Measurements from ENCODE around the gene FGFR2.
A peak's percentile ranks its signal among the peaks of the same experiment; 100 is the strongest.

The FGFR2 gene
- long read RNA-seq, donor 1, result 0 reads
- long read RNA-seq, donor 2, result 0 reads
- long read RNA-seq, donor 3, result 0 reads
- long read RNA-seq, donor 4, partial matches to known transcripts, result 0 of 1 reads
- long read RNA-seq, donor 4, other reads (novel, unspliced or antisense), result 0 of 1 reads
- long read RNA-seq, donor 5, partial matches to known transcripts, result 0 of 6 reads
- long read RNA-seq, donor 5, other reads (novel, unspliced or antisense), result 6 of 6 reads
- long read RNA-seq, donor 6, result 0 reads
- long read RNA-seq, donor 7, partial matches to known transcripts, result 5 of 12 reads
- long read RNA-seq, donor 7, other reads (novel, unspliced or antisense), result 5 of 12 reads
- long read RNA-seq, donor 8, result 0 reads

DNA sequence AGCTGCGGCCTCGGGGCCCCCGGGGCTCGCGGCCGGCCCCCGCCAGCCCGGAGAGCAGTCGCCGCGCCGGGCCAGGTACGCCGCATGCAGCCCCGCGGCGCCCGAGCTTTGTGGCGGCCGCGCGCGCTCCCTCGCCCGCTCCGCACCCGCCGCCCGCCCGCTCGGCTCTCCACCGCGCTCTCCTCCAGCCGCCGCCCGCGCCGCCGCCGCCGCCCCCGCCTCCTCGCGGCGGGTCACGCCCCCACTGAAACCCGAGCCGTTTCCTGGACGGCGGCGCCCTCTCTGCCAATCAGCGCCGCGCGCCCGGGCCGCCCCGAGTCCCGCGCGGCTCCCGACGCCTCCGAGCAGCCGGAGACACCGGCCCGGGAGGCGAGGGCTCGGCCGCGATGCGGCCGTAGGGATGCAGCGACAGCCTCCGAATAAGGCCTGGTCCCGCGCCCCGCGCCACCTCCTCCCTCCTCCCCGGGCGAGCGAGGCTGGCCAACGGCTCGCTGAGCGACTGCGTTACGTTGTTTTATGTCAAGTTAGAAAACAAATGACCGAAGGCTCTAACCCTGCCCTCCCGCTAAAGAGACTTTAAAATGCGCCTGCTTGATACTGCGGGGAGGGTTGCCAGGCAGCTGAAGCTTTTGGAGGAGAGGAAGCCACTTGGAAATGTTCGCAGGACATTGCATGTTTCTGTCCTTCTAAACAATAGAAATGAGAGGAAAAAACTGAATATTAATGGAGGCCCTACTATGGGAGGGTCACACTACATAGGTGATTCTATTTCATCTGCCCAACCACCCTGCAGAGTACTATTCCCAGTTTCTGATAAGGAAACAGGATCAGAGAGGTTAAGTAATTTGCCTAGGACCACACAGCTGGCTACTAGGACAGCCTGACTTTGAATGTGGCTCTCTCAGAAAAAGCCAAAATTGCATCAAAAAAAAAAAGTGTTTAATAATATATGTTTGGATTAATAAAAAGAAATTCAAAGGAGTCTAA is at the start of gene FGFR2:
FGFR2 (minus strand) TSS at position 182 of the 987 bp plus-strand sequence. CDS start 4,627 bp downstream, outside the sequence.
- DNase-seq, result peak; percentile 95

DNA sequence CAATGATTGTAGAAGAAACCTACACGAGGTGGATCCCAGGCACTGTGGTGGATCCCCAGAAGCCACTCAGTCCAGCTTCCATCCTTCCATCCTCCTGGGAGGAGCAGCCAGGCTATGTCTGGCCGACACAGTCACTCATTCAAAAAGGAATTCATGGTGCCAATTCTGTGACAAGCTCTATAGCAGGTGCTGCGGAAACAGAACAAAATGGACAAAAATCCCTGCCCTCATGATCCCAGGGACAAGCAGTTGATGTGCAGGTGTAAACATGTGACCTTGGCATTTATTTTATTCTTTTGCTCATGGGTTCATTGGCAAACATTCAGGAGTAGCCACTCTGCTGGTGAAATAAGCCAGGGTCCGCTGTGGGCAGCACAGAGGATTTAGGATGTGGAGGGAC is 49.2 kb upstream of the FGFR2 start:
- no peak for DNase-seq

DNA sequence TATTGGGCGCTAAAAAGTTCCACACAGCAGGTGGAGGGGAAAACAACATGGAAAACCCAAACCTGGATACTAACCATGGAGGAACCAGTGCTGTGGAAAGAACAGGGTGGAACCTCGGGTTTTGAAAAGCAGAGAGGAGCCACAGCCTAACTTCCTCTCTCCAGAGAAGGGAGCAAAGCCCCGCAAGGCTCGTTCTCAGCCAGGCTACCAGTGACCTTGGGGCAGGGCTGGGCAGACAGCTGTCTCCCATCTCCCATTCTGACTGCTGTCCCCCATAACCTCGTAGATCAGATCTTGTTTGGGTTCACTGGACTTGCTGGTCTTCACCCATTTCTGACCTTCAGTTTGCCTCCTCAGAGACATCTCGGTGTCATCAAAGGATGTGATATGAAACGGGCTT is 47.5 kb upstream of the FGFR2 start:
- no peak for DNase-seq

DNA sequence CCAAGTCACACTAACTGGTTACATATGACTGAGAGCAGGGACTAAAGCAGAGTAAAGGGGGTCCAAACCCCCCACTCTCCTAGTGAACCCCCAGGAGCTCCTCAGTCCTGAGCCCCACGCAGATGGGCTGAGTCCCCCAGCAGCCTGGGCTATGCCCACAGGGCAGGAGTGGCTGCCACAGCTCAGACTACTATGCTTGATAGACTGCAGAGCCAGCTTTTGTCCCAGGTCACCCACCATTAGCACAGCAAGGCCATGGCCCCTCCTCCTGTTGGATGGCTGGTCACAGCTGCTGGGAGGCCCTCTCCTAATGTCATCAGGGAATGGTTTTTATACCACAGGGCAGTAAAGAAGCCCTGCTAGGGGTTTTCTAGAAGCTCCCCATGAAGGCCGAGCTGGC is 46.3 kb upstream of the FGFR2 start:
- peak; percentile 61 for DNase-seq

DNA sequence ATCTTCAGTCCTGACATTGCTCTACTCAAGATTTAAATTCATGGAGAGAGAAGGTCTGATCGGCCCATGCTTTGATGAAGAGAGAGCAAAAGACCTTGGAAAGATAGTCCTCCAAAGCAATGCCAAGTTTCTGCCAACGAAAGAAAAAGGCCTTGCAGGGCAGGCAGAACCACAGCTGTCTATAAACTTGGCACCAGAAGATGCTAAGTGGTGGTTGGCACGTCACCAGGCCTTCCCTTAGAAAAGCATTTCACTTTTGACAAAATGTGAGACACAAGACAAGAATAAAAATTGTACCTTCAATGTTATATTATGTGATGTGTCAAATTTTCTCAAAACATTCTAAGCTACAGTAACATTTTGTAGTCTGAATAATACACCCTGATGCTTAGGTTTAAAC is 42.0 kb upstream of the FGFR2 start:
- no peak for DNase-seq

DNA sequence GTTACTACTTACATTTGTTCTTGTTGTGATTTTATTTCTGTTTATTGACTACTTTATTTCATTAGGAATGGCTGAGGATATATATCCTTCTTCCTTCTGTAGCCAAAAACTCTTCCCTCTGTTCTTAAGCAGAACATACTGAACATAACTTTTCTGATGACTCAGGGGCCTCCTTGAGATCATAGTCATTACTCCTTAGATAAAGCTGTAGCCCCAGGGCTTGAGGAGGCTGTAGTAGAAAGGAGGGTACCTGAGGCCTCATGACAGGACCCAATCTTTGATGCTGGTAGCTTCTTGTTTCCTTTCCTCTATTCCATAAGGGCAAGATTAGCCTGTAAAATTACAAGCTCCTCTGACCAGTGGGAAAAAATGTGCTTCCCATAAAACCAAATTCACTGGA is 41.2 kb upstream of the FGFR2 start:
- DNase-seq, result no peak

DNA sequence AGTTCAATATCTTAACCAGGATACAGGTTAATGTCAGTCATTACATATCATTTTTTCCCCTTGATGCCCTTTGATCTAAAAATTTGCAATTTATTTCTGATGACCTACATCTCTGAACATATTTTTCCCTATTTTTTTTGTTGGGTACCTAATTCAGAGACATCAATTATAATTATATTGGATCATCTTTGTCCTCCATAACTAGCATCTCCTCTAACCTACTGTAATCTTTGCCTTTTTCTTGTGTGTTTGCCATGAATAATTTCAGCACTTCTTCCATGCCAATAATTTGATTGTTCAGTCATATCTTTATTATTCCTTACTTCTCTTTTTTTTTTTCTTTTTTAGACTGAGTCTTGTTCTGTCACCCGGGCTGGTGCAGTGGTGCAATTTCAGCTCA is 39.2 kb upstream of the FGFR2 start:
- DNase-seq, result no peak

DNA sequence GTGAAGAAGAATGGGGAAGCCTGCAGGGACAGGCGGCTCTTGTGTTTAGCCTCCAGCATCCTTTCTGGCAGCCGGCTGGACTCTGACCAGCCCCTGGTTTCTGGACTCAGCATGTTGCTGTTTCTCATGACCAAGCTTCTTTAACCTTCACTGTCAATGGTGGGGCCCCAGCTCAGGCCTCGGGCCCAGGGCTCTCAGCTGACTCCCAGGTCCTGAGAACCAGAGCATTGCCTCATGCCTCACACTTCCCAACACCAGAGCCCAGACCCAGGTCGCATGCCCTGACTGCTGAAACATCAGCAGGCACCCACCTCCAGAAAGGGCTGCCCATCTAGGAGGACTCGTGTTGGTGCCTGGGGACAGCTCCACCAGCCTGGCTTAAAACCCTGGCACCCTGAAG is 34.8 kb upstream of the FGFR2 start:
- DNase-seq, result no peak

DNA sequence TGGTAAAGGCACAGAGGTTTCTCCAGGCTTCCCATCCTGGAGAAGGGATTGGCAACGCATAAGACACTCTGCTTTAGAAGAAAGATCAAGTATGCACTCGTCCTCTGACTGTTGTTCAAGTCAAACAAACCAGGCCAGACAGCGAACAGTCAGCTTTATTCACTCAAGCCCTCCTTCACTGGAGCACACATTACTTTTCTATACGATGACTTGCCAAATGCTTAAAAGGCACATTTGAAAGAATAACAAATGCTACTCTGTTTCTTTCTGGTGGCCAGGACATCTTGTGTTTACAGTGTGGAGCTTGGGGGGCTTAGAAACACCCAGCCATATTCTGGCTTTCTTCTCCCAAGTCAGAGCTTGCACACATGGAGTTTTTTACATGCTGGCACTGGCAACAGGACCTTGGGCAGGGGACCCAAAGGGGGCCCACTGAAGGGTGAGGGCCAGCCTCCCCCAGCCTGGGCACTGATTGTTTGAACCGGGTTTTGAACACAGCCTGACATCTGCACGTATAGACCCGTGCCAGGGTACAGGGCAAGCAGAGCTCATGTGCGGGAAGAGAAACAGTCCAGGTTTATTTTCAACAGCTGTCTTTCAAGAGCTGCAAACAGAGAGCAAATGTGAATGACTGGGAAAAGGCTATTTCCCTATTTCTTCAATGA is 33.3 kb upstream of the FGFR2 start:
- DNase-seq, result no peak

DNA sequence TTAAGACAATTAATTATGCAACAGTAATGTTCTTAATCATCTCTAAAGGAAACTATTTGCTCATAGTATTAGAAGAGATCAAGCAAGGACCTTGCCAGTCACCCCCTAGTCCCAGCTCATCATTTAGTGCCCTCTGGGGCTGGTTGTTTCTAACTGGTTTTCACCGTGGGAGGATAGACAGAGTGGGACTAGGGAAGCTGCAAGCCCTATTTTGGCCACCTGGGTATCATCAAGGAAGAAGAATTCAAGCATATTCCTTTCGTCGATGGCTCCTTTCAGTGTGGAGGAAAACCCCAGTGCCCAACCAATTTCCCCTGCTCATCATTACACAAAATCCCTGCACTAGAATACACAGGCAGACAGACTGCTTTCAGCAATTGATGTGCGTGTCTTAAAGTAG is 30.6 kb upstream of the FGFR2 start:
- no peak for DNase-seq

DNA sequence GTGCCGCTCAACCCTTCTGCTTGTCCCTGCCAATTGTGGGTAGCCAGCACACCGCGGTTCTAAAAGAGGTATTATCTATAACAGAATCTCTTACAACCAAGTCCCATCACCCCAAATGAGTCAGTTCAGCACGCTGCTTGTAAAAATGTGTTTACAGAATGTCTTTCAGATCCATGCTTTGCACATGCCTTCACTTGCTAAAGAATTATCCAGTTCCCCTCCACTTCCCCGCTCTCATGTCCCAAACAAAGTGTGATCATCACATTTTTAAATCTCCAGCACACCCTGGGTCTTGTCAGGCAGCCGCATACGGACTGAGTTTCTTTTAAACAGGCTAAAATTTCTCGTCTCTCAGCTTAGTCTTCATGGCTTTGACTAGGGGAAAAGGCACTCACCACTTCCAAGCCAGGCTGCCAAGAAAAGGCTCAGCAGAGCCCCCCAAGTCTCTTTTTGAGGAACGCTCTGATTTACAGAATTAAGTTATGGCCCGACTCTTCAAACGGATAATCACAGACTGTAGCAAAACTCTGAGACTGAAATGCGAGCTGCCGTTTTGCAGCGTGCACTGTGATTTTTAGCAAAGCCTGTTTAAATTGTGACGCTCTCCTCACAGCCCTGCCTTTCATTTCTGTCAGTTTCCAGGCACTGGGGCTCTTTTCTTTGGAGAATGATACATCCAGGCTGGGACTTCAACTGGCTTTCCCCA is 29.8 kb upstream of the FGFR2 start:
- DNase-seq, result no peak

DNA sequence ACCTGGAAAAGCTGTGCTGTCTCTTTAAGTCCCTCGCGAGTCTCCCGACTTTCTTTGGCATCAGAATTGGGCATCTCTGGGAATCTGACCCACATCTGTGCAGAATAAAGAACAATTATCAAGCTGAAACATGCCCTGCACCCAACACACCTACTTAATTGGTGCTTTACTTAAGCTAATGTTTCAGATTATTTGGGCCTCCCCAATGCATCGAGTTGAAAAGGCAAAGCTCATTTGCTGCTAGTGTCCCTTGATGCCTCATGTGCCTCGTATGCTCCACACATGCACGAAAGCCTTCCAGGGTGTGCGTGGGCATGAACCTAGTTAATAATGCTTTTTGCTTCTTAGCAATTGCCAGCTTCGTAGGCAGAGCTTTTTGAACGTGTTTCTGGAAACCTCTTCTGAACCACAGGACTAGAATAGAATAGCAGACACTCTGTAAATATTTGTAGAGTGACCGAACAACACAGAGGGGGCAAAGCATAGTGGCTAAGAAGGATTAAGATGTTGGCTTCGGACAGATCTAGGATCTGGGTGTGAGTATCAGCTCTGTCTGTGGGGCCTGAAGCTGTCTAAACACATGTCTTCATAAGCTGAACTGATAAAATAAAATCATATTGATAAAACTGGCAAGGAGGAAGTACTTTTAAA is 26.7 kb upstream of the FGFR2 start:
- DNase-seq, result no peak

DNA sequence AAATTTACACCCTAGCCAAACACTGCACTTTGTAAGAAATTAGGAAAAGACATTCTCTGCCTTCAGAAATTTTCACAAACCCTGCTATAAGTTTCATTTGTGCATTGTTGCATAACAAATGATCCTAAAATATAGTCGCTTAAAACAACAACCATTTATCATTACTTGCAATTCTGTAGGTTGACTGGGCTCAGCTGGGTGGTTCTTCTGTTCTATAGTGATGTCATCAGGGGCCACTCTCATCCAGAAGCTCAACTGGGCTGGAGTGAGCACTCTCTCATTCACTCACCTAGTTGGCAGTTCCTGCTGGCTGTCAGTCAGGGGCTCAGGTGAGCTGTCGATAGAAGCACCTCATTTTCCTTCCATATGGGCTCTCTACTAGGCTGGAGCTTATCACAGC is 20.7 kb upstream of the FGFR2 start:
- DNase-seq, result no peak

DNA sequence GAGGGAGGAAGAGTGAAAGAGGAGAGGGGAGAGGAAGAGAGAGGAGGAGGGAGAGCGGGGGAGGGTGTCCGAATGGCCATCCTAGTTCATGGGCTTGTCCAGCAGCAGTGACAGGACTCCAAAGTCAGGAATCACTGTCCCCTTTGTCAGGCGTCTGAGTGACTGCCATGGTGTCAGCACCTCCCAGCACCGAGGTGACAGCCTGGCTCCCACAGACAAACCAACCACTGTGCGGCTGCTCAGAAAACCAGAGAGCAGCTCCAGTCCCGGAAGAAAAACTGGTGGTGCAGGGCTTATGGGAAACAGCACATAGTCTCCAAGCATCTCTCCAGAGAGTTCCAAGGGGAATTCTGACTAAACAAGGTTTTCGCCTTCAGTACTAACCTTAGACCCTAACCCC is 18.9 kb upstream of the FGFR2 start:
- no peak for DNase-seq

DNA sequence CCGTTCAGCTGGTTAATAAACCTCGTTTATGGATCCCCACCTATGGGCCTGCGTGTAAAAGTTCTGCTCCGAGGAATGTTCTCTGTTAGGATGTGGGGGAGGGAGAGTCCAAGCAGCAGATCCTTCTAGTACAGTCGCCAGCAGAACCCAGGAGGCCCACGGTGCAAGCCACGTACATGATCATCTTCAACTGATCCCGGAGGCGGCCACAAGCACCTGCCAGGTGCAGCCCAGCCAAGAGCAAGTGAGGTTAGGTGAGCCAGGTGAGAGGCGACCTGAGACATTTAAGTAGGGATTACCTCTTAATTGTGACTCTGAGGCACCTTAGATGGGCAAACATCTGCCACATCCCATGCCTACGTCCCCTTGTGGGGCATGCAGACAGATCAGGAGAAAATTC is 18.0 kb upstream of the FGFR2 start:
- no peak for DNase-seq

DNA sequence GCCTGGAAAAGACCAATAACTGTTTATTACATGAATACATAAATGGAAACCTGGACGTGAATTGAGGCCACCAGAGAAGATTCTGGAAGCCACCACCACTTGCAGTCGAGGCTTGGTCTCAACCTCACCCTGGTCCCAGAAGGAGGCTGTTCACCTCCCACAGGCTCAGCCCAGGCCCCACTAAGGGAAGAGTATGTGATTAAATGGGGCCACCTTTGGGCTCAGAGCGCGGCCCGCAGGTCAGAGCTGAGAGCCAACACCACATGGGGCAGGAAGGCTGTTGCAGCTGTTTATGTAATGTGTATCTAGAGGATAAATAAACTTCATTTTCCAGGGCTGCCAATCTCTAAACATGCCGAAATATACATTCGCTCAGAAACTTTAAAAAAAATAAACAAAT is 17.6 kb upstream of the FGFR2 start:
- no peak for DNase-seq

DNA sequence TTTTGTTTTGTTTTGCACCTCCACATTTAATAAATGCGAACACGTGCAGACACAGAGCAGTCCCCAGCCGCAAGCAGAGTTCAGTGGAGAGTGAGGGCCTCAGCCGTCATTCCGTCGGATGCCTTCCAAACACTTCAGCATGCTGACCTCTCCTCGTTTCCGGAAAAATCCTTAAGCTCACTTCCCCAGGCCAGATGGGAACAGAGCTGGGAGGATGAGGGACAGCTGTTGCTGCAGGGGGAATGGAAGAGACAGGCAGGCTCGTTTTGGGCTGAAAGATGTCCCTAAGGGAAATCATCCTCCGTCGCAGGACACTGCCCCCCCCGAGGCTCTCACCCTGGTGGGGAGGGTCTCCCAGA is 17.2 kb upstream of the FGFR2 start:
- DNase-seq, result no peak

DNA sequence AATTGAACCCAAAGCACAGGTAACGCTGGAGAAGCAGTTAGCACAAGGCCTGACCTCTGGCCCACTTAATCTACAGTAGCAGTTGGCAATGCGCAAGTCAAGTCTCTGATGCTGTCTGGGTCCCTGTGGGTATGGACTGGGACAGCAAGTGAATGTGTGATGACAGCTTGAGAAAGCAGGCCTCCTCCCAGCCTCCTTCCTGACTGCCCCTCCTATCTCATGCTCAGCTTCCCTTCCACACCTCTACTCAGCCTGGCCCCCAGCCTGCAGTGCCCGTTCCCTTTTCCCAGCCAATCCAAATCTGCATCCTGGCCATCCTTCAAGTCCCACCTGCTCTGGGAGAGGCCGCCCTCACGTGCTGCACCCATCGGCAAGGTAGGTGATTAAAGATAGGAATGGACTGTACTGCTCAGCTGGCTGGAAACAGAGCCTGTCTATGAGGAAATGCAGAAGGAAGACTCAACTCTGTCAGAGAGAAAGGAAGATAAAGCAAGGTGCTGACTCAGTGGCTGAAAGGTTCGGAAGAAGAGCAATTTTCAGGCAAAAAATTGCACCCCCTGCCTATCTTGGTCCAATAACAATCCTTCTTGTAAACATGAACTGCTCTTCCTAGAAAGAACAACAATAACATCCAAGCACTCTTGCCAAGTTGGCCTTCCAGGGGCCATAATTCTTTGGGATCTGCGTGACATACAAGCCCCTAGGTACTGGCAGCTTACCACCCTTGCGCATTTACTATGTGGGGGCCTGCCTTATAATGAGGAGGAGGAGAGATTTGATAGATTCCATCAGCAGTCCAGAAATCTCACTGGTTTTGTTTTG is 16.6 kb upstream of the FGFR2 start:
- DNase-seq, result no peak

DNA sequence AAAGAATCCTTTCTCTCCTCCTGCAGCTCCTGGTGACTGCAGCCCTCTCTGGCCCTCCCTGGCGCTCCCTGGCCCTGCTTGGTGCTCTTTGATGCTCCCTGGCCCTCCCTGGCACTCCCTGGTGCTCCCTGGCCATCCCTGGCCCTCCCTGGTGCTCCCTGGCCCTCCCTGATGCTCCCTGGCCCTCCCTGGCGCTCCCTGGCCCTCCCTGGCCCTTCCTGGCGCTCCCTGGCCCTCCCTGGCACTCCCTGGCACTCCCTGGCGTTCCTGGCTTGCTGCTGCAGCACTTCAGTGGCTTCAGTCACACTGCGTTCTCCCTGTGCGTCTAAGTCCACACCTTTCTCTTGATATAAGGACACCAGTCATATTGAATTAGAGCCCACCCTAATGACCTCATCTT is 15.2 kb upstream of the FGFR2 start:
- DNase-seq, result no peak

DNA sequence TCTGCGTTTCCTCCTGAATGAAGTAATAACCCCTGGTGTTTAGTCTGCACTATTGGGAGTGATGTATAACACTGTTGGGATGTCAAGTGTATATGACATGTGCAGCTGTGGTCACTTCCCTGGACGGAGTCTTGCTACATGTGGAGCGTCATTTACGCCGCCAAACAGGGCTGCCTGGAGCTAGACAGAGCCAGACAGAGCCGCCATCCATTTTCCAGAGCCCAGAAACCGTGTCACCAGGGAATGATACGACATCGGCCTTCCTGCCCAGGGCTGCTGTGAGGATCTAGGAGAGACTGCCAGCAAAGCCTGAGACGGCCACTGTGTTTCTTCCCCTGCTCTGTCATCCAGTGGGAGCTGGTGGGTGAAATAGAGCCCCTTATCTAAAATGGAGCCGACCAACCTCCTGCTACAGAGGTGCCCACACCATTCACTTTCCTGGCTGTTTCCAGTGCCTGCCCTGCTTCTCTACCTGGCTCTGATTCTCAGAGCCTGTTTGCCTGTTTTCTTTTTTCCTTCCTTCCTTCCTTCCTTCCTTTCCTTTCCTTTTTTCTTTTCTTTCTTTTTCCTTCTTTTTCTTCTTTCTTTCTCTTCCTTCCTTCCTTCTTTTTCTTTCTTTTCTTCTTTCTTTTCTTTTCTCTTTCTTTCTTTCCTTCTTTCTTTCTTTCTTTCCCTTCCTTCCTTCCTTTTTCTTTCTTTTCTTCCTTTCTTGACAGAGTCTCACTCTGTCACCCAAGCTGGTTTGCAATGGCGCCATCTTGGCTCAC is 13.3 kb upstream of the FGFR2 start:
- no peak for DNase-seq

Data from right kidney (tissue), 9 donors.